HG03571 (cell line): ENCODE measurements around the gene ZCCHC2.

Experiments used
- ATAC-seq: cut with Tn5 transposase; IDR thresholded peaks from one replicate; pipeline ENCODE4 v1.9.1; 2021; ENCODE audit not compliant: unreplicated experiment

Gene ZCCHC2

GRCh38 chr18:62522504-62523254 is at the start of gene ZCCHC2:
TSS of gene ZCCHC2 (plus strand) at chr18:62523025. CDS start at chr18:62523425, 400 bp downstream.
- peak; percentile 73 for ATAC-seq

DNA sequence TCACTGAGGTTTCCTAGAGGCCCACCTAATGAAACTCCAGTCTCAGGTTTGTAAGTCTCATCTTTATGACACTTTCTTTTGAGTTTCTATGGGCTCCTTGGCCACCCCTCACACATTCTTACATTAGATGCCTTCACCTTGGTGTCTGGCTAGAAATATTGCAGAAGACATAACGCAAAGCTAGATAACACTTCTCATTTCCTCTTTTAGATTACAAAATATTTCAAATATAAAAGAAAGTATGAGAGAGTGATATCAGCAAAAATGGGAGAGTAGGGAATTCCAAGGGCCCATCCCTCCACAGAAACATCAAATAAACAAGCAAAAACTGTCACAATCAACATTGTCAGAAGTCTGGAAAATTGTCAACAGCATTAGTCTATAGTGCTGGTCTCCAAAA is 43.3 kb upstream of the ZCCHC2 start:
- ATAC-seq: no peak

DNA sequence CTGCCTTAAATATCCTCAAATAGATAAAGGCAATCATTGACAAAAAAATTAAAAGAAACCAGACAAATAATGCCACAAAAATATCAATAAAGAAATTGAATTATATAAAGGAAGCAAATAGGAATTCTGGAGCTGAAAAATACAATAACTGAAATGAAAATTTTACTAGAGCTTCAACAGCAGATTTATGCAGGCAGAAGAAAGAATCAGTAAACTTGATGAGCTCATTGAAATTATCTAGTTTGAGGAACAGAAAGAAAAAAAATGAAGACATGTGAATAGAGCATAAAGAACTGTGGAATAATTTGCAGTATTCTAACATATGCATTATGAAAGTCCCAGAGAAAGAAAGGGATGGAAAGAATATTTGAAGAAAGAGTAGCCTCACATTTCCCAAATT is 41.9 kb upstream of the ZCCHC2 start:
- no peak for ATAC-seq

- ATAC-seq: no peak
Observed at GRCh38 chr18:62484941-62485340, 37.9 kb upstream of the ZCCHC2 start.

GRCh38 chr18:62485684-62486083 is 37.1 kb upstream of the ZCCHC2 start:
- ATAC-seq: no peak

GRCh38 chr18:62486290-62486964 is 36.4 kb upstream of the ZCCHC2 start:
- ATAC-seq: no peak

DNA sequence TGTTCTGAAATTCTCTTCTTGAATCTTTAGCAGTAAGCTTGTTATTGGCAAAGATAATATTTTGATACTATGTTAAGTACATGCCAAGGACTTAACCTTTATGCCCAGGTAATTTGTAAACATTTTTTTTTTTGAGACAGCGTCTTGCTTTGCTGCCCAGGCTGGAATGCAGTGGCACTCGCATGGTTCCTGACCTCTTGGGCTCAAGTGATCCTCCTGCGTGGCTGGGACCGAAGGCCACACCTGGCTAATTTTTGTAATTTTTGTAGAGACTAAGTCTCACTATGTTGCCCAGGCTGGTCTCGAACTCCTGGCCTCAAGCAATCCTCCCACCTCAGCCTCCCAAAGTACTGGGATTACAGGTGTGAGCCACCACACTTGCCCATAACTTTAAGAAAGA is 35.7 kb upstream of the ZCCHC2 start:
- ATAC-seq: no peak

- ATAC-seq: no peak
Observed at GRCh38 chr18:62490967-62491695, 31.7 kb upstream of the ZCCHC2 start.

GRCh38 chr18:62493033-62493862 is 29.6 kb upstream of the ZCCHC2 start:
- no peak for ATAC-seq

GRCh38 chr18:62494764-62495163 is 28.1 kb upstream of the ZCCHC2 start:
- no peak for ATAC-seq

- ATAC-seq: no peak
Observed at GRCh38 chr18:62496262-62496661, 26.6 kb upstream of the ZCCHC2 start.

DNA sequence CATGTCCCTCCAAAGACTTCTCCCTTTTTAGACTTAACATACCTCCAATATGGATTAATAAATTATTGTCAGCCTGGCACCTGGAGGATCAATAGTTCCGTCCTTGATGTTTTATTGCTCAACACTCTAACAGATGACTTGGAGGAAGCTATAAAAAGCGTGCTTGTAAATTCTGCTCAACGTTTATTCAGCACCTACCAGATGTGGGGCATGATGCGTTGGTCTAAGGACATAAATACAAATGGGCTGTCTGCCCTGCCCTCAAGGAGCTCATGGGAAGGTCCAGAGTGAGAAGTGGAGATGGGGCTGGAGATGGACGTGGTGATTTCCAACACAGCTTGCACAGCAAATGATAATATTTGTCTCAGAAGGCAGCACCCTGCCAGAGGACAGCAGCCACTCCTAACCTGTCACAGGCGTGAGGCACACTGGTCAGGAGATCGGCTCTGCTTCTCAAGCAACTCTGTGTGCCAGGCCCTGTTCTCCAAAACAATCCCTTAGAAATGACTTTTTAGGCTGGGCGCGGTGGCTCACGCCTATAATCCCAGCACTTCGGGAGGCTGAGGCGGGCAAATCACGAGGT is 25.5 kb upstream of the ZCCHC2 start:
- no peak for ATAC-seq

DNA sequence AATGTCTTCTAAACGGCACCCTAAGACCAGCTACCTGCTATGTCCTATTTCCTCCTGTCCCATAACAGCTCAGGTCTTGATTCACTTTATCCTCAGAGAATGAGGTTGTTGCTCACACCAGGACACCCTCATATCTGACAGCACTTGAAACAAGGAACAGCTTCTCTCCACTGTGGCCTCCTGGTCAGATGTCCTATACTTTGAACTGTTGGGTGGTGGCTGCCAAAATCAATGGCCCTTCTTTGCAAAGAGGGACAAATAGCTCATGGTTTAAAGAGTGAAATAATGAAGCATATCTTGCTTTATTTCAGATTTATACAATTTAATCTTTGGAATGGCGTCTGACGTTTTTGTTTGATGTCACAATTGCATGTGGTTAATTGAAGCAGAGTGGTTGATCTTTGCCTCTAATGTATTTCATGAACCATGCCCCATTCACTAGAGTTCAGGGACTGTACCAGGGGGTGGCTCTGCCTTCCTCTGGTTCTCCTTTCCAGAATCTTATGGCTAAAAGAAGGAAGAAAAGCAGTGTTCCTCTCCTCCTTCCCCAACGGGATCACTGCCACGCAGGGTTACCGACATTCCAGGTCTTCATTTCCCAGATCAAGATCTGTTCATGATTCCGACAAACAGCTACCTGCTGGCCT is 24.1 kb upstream of the ZCCHC2 start:
- ATAC-seq: no peak

GRCh38 chr18:62499263-62499650 is 23.6 kb upstream of the ZCCHC2 start:
- ATAC-seq: no peak

GRCh38 chr18:62500174-62500573 is 22.7 kb upstream of the ZCCHC2 start:
- no peak for ATAC-seq

DNA sequence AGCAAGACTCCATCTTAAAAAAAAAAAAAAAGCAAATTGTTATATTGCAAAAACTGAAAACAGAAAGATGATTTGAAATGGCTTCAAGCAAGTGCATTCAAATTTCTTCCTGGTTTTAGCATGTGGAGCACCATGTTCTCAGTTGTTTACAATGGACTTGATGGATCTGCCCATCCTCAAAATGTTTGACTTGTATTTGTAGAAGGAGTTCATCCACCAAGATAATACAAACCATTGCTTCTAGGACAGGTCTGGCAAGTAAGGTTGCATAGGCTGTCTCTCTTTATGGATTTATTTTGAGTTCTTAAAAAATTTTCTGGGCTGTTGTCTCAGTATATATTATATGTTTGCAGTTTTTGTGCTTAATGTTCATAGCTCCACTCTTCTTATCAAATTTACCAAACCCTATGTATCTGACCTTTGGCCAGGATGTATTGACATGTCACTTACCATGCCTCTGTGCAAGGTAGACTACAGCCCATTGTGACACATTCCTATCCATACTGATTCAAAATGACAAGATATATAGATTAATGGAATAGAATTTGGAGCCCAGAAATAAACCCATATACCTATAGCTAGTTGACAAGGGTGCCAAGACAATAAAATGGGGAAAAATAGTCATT is 21.7 kb upstream of the ZCCHC2 start:
- ATAC-seq: no peak

DNA sequence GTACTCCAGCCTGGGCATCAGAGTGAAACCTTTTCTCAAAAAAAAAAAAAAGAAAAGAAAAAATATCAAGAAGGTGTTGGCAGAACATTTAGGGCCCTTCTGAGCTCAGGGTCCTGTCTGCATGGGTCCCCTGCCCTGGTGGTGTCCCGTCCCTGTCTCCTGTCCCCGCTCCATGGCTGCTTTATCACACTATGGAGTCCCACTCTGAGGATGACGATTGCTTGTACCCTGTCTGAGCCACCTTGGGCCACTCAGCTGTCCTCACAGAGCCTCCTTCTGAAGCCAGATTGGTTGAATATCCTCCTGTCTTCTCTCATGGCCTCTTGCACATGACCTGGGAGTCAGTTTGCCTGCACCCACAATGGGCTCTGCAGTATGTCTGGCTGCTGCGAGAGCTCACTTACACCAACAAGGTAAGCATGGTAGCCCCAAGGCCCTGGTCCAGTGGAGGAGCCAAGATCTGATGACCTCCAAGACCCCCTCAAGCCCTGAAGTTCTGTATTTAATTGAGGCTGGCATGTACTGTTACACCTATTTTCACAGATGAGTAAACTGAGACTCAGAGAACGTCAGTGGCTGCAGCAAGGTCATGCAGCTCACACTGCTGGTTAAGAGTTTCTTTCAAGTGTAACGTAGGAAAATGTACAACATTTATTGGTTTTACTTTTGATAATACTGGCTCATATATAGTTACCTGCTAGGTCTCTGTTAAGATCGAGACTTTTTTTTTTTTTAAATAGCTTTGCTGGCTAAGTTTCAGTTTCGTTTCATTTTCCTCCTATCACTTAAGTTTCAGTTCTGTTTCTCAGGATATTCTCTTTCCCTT is 16.9 kb upstream of the ZCCHC2 start:
- peak; percentile 97 for ATAC-seq

- ATAC-seq: peak; percentile 17
Observed at GRCh38 chr18:62506495-62507143, 16.2 kb upstream of the ZCCHC2 start.
